Gastroesophageal sphincter (tissue), 4 donors: ENCODE results near the gene RELL1. TPM values are rescaled to one million over a fixed set of nuclear protein-coding genes. Genes with fewer than 3 reads are reported as not detected.

Experiments used
- ATAC-seq: fragments of 150-250 bp; one replicate; pipeline ENCODE4 v1.9.1; 2016; ENCODE audit warnings: mild to moderate bottlenecking, moderate library complexity
- H3K27ac ChIP-seq, 4 donors: fragments of 200-600 bp; sonication (generic) in 3 of 4; 1 replicate in 3 of 4; 2 replicates in 1 of 4; pipeline ENCODE4 v1.5.1; 2016 to 2019
- H3K27me3 ChIP-seq: fragments of 200-600 bp; sonication (generic); one replicate; pipeline ENCODE4 v1.5.1; 2019
- H3K36me3 ChIP-seq, 2 donors: fragments of 200-600 bp; sonication (generic); one replicate each; pipeline ENCODE4 v1.5.1; 2019; ENCODE audit warnings: control low read depth in 1 of 2
- H3K4me1 ChIP-seq, 3 donors: fragments of 200-600 bp; sonication (generic); 1 replicate in 2 of 3; 2 replicates in 1 of 3; pipeline ENCODE4 v1.5.1; 2016 to 2019; ENCODE audit warnings: control low read depth in 2 of 3
- H3K4me3 ChIP-seq, 2 donors: fragments of 200-600 bp; sonication (generic); one replicate each; pipeline ENCODE4 v1.5.1; 2019; ENCODE audit warnings: mild to moderate bottlenecking in 1 of 2, moderate library complexity in 1 of 2
- H3K9me3 ChIP-seq, 3 donors: fragments of 200-600 bp; sonication (generic); one replicate each; pipeline ENCODE4 v1.5.1; 2017 to 2019; ENCODE audit warnings: control low read depth in 2 of 3
- EP300 ChIP-seq: sonication (generic); formaldehyde crosslinking; IDR thresholded peaks from one replicate; pipeline ENCODE4 v1.6.1; 2017; ENCODE audit warnings: antibody characterized with exemption, mild to moderate bottlenecking
- POLR2A ChIP-seq, 2 donors: fragments of 450-650 bp; IDR thresholded peaks; one replicate each; pipeline ENCODE4 v1.6.1; 2017; ENCODE audit warnings: antibody characterized with exemption in 2 of 2, mild to moderate bottlenecking in 2 of 2, moderate library complexity in 1 of 2
- POLR2AphosphoS5 ChIP-seq: sonication (generic); formaldehyde crosslinking; IDR thresholded peaks from one replicate; pipeline ENCODE4 v1.6.1; 2017; ENCODE audit warnings: antibody characterized with exemption
- WGBS, 2 donors: methylation state at CpG; one replicate each; pipeline ENCODE4 v1.1.5; 2018; ENCODE audit warnings: low coverage in 1 of 2; 5-methylcytosine and 5-hydroxymethylcytosine counted together
- total RNA-seq, 4 donors: library from RNA; depleted of rRNA; stranded (reverse); fragments of >200 nt; gene quantifications; one replicate each; pipeline ENCODE4 v1.1.0, GENCODE V29; 2016
- TF ChIP-seq, protein P1 (sequence below), 4 experiments: fragments of 200-600 bp in 2 of 4; fragments of 450-650 bp in 2 of 4; sonication (generic) in 1 of 4; IDR thresholded peaks; one replicate each; pipeline ENCODE4 v1.5.1; 2017 to 2019; ENCODE audit warnings: antibody characterized with exemption in 4 of 4, mild to moderate bottlenecking in 2 of 4, moderate library complexity in 2 of 4

Gene RELL1
- total RNA-seq, 4 donors from 2014 or later, result 61.0 to 96.7 (median 69.3) TPM

GRCh38 chr4:37650481-37650880 is 35.7 kb downstream of the RELL1 start:
- Histone ChIP-seq H3K4me1 (peaks cover 0 to 9% (median 0%) of the 10 kb centered on the region in 3 donors), H3K4me3 (no peak overlapping the region), H3K9me3 (no peaks in the 10 kb centered on the region), H3K27me3 (no peaks in the 10 kb centered on the region), H3K36me3 (peaks cover 0 to 44% of the 10 kb centered on the region in 2 donors), H3K27ac (no peak overlapping the region)
- TF ChIP-seq EP300 (no peak), POLR2AphosphoS5 (no peak), POLR2A (IDR thresholded peaks at IDR 0.05) (no peak)
- TF ChIP-seq, protein P1, sequence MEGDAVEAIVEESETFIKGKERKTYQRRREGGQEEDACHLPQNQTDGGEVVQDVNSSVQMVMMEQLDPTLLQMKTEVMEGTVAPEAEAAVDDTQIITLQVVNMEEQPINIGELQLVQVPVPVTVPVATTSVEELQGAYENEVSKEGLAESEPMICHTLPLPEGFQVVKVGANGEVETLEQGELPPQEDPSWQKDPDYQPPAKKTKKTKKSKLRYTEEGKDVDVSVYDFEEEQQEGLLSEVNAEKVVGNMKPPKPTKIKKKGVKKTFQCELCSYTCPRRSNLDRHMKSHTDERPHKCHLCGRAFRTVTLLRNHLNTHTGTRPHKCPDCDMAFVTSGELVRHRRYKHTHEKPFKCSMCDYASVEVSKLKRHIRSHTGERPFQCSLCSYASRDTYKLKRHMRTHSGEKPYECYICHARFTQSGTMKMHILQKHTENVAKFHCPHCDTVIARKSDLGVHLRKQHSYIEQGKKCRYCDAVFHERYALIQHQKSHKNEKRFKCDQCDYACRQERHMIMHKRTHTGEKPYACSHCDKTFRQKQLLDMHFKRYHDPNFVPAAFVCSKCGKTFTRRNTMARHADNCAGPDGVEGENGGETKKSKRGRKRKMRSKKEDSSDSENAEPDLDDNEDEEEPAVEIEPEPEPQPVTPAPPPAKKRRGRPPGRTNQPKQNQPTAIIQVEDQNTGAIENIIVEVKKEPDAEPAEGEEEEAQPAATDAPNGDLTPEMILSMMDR (IDR thresholded peaks at IDR 0.05), result no peak
- WGBS, 2 donors, result 87 to 93% methylated on average over 3 to 4 of the region's 5 CpGs
- ATAC-seq, result no peak

DNA sequence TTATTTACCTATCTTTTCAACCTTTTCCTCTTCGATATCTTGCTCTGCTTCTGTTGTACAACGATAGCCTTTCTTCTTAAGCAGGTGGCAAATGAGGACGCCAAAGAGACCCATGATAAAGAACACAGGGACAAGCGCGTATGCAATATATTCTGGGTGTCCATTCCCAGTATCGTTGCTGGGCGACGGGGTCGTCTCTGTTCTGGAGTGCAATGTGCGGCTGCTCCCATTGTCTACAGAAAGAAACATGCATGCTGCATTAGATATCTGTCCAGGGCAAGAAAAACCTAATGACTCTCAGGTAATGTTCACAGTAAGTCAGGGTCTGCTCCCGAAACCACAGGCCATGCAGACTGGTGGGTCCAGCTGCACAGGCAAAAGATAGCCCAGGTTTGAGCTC is 36.9 kb downstream of the RELL1 start:
- 89 to 96% methylated on average over 7 to 10 of the region's 11 CpGs for WGBS, 2 donors
- no peak overlapping the region for H3K27ac ChIP-seq
- no peaks in the 10 kb centered on the region for H3K9me3 ChIP-seq
- no peak overlapping the region for H3K4me3 ChIP-seq
- TF ChIP-seq, protein P1 (IDR thresholded peaks at IDR 0.05), result no peak
- TF ChIP-seq EP300, result no peak
- no peak for TF ChIP-seq POLR2AphosphoS5
- no peak for TF ChIP-seq POLR2A (IDR thresholded peaks at IDR 0.05)
- peaks cover 0 to 9% (median 0%) of the 10 kb centered on the region in 3 donors for H3K4me1 ChIP-seq
- H3K27me3 ChIP-seq, result no peaks in the 10 kb centered on the region
- no peak for ATAC-seq
- peaks cover 0 to 48% of the 10 kb centered on the region in 2 donors for H3K36me3 ChIP-seq

DNA sequence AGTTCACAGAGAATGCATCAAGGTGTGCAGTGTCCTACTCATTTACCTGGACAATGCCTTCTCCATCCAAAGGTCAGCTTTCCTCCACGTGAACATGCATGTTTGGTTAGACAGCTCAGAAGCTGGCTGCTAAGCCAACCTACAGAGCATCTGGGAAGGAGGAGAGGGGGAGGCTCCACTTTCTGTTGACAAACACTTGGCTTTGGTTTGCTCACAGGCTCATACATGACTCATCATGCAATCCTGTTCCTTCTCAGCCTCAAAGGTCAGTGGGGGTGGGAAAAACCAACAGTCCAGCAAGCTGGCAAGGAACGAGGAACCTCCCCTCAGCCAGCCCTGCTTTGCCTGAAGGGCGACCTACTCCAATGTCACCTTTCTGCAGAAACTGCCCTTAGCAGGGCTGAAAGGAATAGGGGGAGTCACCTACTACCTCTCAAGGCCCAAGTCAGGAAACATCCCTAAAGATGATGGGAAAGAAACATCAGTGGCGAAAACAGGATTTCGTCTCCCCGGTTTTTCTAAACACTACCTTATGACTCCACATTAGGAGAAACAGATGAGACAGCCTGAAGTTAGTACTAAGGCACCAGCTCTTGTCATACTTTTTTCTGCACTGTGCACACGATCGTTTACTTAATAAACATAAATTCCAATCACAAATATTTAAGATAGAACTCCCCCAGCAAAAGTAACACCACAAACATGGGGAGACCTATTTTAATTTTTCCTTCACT is 37.9 kb downstream of the RELL1 start:
- Histone ChIP-seq H3K4me1 (peaks cover 0 to 9% (median 0%) of the 10 kb centered on the region in 3 donors), H3K4me3 (no peak overlapping the region), H3K9me3 (no peaks in the 10 kb centered on the region), H3K27ac (no peak overlapping the region), H3K27me3 (no peaks in the 10 kb centered on the region), H3K36me3 (peaks cover 0 to 48% of the 10 kb centered on the region in 2 donors)
- peak; percentile 80 for ATAC-seq
- TF ChIP-seq, protein P1 (IDR thresholded peaks at IDR 0.05), result no peak
- TF ChIP-seq POLR2AphosphoS5, result peak; percentile 78
- WGBS, 2 donors, result 74% methylated on average over 5 to 6 of the region's 8 CpGs

DNA sequence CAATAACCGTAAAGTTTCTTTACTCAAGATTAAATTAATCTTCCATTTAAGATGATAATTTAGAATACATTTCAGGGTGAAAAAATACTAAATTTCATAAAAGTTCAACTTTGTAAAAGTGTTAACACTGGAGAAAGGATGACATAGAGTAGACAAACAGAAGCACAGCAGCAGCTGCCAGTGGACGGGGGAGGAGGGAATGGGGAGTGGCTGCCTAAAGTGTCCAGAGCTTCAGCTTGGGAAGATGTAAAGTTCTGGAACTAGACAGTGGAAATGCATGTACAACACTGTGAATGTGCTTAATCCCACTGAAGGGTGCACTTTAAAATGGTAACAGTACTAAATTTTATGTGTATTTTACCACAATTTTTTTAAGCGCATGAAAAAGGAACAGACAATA is 39.9 kb downstream of the RELL1 start:
- no peaks in the 10 kb centered on the region for H3K9me3 ChIP-seq
- TF ChIP-seq EP300 (no peak), POLR2AphosphoS5 (no peak), POLR2A (IDR thresholded peaks at IDR 0.05) (no peak)
- TF ChIP-seq, protein P1 (IDR thresholded peaks at IDR 0.05), result no peak
- peaks cover 0 to 48% of the 10 kb centered on the region in 2 donors for H3K36me3 ChIP-seq
- H3K4me1 ChIP-seq, result peaks cover 0 to 17% (median 0%) of the 10 kb centered on the region in 3 donors
- no peak overlapping the region for H3K4me3 ChIP-seq
- H3K27ac ChIP-seq, result no peak overlapping the region
- no peaks in the 10 kb centered on the region for H3K27me3 ChIP-seq
- 61 to 71% methylated on average over 3 of the region's 3 CpGs for WGBS, 2 donors
- ATAC-seq, result no peak

DNA sequence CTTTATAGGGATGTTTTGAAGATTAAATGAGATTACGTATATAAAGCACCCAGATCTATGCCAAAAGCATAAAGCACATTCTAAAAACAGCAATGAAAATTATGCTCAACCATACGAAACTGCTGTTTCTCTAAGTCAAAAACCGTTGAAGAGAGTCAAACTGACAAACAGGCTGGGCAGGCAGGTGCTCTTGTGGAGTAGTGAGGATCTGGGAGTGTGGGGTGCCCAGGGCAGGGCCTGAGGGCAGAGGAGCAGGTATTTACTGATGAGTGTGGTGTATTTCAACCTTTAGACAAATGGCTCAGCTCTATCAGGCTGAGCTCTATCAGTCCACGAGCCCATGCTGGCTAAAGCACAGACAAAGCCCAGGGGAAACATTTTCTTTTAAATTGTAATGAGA is 40.4 kb downstream of the RELL1 start:
- Histone ChIP-seq H3K27me3 (no peaks in the 10 kb centered on the region), H3K36me3 (peaks cover 0 to 48% of the 10 kb centered on the region in 2 donors), H3K9me3 (no peaks in the 10 kb centered on the region), H3K4me1 (peaks cover 0 to 17% (median 0%) of the 10 kb centered on the region in 3 donors), H3K4me3 (no peak overlapping the region), H3K27ac (no peak overlapping the region)
- WGBS, 2 donors, result 81 to 92% methylated on average over 4 of the region's 4 CpGs
- ATAC-seq, result no peak
- TF ChIP-seq POLR2AphosphoS5, result no peak
- TF ChIP-seq, protein P1 (IDR thresholded peaks at IDR 0.05), result no peak
- TF ChIP-seq POLR2A (IDR thresholded peaks at IDR 0.05), result no peak
- TF ChIP-seq EP300, result no peak
